Testis (tissue), 2 donors: ENCODE measurements around the gene UTP14A.

Experiments used
- CTCF ChIP-seq, 3 experiments: fragments of 450-650 bp in 2 of 3; fragments of 200-600 bp in 1 of 3; sonication (generic) in 1 of 3; IDR thresholded peaks; one replicate each; pipeline ENCODE4 v1.5.1; 2016 to 2019; ENCODE audit warnings: antibody characterized with exemption in 3 of 3, mild to moderate bottlenecking in 2 of 3, moderate library complexity in 1 of 3
- POLR2A ChIP-seq: fragments of 450-650 bp; IDR thresholded peaks from one replicate; pipeline ENCODE4 v1.6.1; 2017; ENCODE audit warnings: antibody characterized with exemption, mild to moderate bottlenecking, moderate library complexity

- TF ChIP-seq CTCF (IDR thresholded peaks at IDR 0.05) = no peak
- TF ChIP-seq POLR2A = no peak
Observed at GRCh38 chrX:129940721-129941120, 34.8 kb downstream of the UTP14A start.
